Liver (tissue), 9 donors: ENCODE results near the gene CATSPER4. TPM values are rescaled to one million over a fixed set of nuclear protein-coding genes. Genes with fewer than 3 reads are reported as not detected.

Experiments used
- DNase-seq: peaks from one replicate; pipeline ENCODE4 v3.0.0-alpha.2; 2017; ENCODE audit warnings: low spot score
- H3K27ac ChIP-seq, 2 donors: one replicate each; pipeline ENCODE4 v1.7.0; 2013; ENCODE audit warnings: inconsistent platforms in 2 of 2, low read length in 2 of 2, control low read depth in 1 of 2, low read depth in 1 of 2, mild to moderate bottlenecking in 1 of 2
- H3K27me3 ChIP-seq, 4 donors: one replicate each; pipeline versions ENCODE4 v1.6.1 to v1.7.0; 2013; ENCODE audit warnings: low read length in 3 of 4, inconsistent platforms in 1 of 4, mild to moderate bottlenecking in 1 of 4, moderate library complexity in 1 of 4; ENCODE audit not compliant: control insufficient read depth in 4 of 4, insufficient read depth in 4 of 4
- H3K36me3 ChIP-seq, 4 donors: one replicate each; pipeline versions ENCODE4 v1.6.1 to v1.7.0; 2013; ENCODE audit warnings: low read length in 3 of 4, mild to moderate bottlenecking in 3 of 4, low read depth in 1 of 4, moderate library complexity in 1 of 4; ENCODE audit not compliant: control insufficient read depth in 4 of 4, insufficient read depth in 3 of 4
- H3K4me1 ChIP-seq, 4 donors: one replicate each; pipeline versions ENCODE4 v1.6.1 to v1.7.0; 2013; ENCODE audit warnings: low read length in 3 of 4, mild to moderate bottlenecking in 3 of 4, moderate library complexity in 1 of 4; ENCODE audit not compliant: control insufficient read depth in 4 of 4, insufficient read depth in 4 of 4
- H3K4me3 ChIP-seq, 3 donors: one replicate each; pipeline versions ENCODE4 v1.6.1 to v1.7.0; 2013; ENCODE audit warnings: low read length in 3 of 3, control low read depth in 1 of 3, low read depth in 1 of 3, mild to moderate bottlenecking in 1 of 3
- H3K9ac ChIP-seq, 2 donors: one replicate each; pipeline ENCODE4 v1.7.0; 2013; ENCODE audit warnings: low read length in 2 of 2, mild to moderate bottlenecking in 2 of 2, moderate library complexity in 2 of 2, control low read depth in 1 of 2, low read depth in 1 of 2
- H3K9me3 ChIP-seq, 4 donors: one replicate each; pipeline versions ENCODE4 v1.6.1 to v1.7.0; 2013; ENCODE audit warnings: low read length in 3 of 4; ENCODE audit not compliant: control insufficient read depth in 4 of 4
- CTCF ChIP-seq: fragments of 150-350 bp; IDR thresholded peaks from 2 replicates; pipeline ENCODE4 v1.5.1; 2017; ENCODE audit warnings: improper control_type of control experiment, low read depth, low read length; ENCODE audit not compliant: missing input control
- EGR1 ChIP-seq, 2 donors: IDR thresholded peaks; 2 replicates each; pipeline ENCODE4 v1.6.1; 2016 to 2018; ENCODE audit warnings: antibody characterized with exemption in 2 of 2, low read depth in 2 of 2
- FOXA1 ChIP-seq: IDR thresholded peaks from 2 replicates; pipeline ENCODE4 v1.6.1; 2016; ENCODE audit warnings: antibody characterized with exemption
- FOXA2 ChIP-seq: IDR thresholded peaks from 2 replicates; pipeline ENCODE4 v1.6.1; 2016; ENCODE audit warnings: antibody characterized with exemption
- HNF4A ChIP-seq, 2 donors: conservative IDR thresholded peaks; 2 replicates each; pipeline ENCODE4 v1.6.1; 2016; ENCODE audit warnings: antibody characterized with exemption in 2 of 2, mild to moderate bottlenecking in 2 of 2
- HNF4G ChIP-seq: IDR thresholded peaks from 2 replicates; pipeline ENCODE4 v1.6.1; 2016; ENCODE audit warnings: antibody characterized with exemption
- JUND ChIP-seq, 2 donors: IDR thresholded peaks; 2 replicates each; pipeline ENCODE4 v1.6.1; 2016; ENCODE audit warnings: antibody characterized with exemption in 2 of 2
- NR2F2 ChIP-seq: IDR thresholded peaks from 2 replicates; pipeline ENCODE4 v1.6.1; 2016; ENCODE audit warnings: antibody characterized with exemption
- RXRA ChIP-seq, 2 donors: IDR thresholded peaks; 2 replicates each; pipeline ENCODE4 v1.6.1; 2017 to 2018; ENCODE audit warnings: antibody characterized with exemption in 2 of 2, mild to moderate bottlenecking in 1 of 2
- SP1 ChIP-seq: IDR thresholded peaks from 2 replicates; pipeline ENCODE4 v1.6.1; 2018; ENCODE audit warnings: antibody characterized with exemption, mild to moderate bottlenecking
- TAF1 ChIP-seq: conservative IDR thresholded peaks from 2 replicates; pipeline ENCODE4 v1.6.1; 2016; ENCODE audit warnings: antibody characterized with exemption, mild to moderate bottlenecking
- ZBTB33 ChIP-seq: IDR thresholded peaks from 2 replicates; pipeline ENCODE4 v1.6.1; 2016; ENCODE audit warnings: antibody characterized with exemption
- WGBS: extraction: QIAGEN DNeasy Blood & Tissue Kit; methylation state at CpG from one replicate; pipeline ENCODE4 v1.1.7; 2013; 5-methylcytosine and 5-hydroxymethylcytosine counted together
- polyA plus RNA-seq, 2 donors: library from polyadenylated mRNA; stranded (reverse) in 1 of 2; unstranded in 1 of 2; fragments of 200-250 nt in 1 of 2; fragments of >200 nt in 1 of 2; fragmentation: Nextera tagmentation in 1 of 2; extraction: Ambion mirVana in 1 of 2; gene quantifications; one replicate each; pipeline versions ENCODE4 v1.2.1 to v1.2.3, GENCODE V29; 2013 to 2015
- total RNA-seq, 2 donors: library from RNA; depleted of rRNA; stranded (reverse); fragments of >200 nt; gene quantifications; one replicate each; pipeline ENCODE4 v1.2.3, GENCODE V29; 2014
- TF ChIP-seq, protein P1 (sequence below): IDR thresholded peaks from 2 replicates; pipeline ENCODE4 v1.6.1; 2016; ENCODE audit warnings: antibody characterized with exemption, mild to moderate bottlenecking
- TF ChIP-seq, protein P2 (sequence below): IDR thresholded peaks from 2 replicates; pipeline ENCODE4 v1.6.1; 2016; ENCODE audit warnings: antibody characterized with exemption
- donor health status: healthy.
- donor health status: healthy.
- donor health status: healthy.
- donor health status: healthy.
- donor health status: healthy.

CATSPER4 gene
- total and polyA plus RNA-seq, 4 donors = not detected

DNA sequence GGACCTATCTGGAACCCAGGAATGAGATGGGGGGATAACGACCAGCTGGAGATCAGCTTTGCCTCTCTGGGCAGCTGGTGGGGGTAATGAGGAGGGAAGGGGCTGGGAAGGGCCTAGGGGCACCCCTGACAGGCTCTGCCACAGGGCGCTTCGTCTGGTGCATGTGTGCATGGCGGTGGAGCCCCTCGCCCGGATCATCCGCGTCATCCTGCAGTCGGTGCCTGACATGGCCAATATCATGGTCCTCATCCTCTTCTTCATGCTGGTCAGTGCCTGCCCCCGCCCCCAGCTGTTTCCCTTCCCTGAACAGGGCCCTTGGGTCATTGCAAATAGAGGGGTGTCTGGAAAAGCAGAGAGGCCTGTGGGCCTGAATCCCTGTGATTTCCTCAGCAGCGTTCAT, 7.4 kb downstream of the CATSPER4 start:
- no peaks in the 10 kb centered on the region for H3K27me3 ChIP-seq
- no peak for TF ChIP-seq ZBTB33
- no peak for TF ChIP-seq HNF4G
- TF ChIP-seq HNF4A (conservative IDR thresholded peaks at IDR 0.05) = no peak
- TF ChIP-seq EGR1 (IDR thresholded peaks at IDR 0.05; ENCODE audit: low read depth in 2 of 2) = no peak
- TF ChIP-seq FOXA2 = no peak
- no peak overlapping the region for H3K4me3 ChIP-seq
- H3K36me3 ChIP-seq = no peaks in the 10 kb centered on the region
- WGBS = 91% methylated on average over 11 of the region's 11 CpGs
- H3K9ac ChIP-seq = no peak overlapping the region
- no peak for DNase-seq
- H3K4me1 ChIP-seq = no peaks in the 10 kb centered on the region
- no peaks in the 10 kb centered on the region for H3K9me3 ChIP-seq
- H3K27ac ChIP-seq = no peak overlapping the region

- no peak for TF ChIP-seq FOXA1
- TF ChIP-seq EGR1 (IDR thresholded peaks at IDR 0.05; ENCODE audit: low read depth in 2 of 2) = no peak
- H3K27ac ChIP-seq = no peak overlapping the region
- H3K9me3 ChIP-seq = no peaks in the 10 kb centered on the region
- no peaks in the 10 kb centered on the region for H3K36me3 ChIP-seq
- no peaks in the 10 kb centered on the region for H3K4me1 ChIP-seq
- no peak for DNase-seq
- H3K27me3 ChIP-seq = no peaks in the 10 kb centered on the region
- H3K9ac ChIP-seq = no peak overlapping the region
- WGBS = 91% methylated on average over 5 of the region's 5 CpGs
- H3K4me3 ChIP-seq = no peak overlapping the region
Observed at GRCh38 chr1:26200413-26200812, 10.0 kb downstream of the CATSPER4 start.

GRCh38 chr1:26203642-26204318, 13.4 kb downstream of the CATSPER4 start:
- Histone ChIP-seq H3K27me3 (no peaks in the 10 kb centered on the region), H3K27ac (no peak overlapping the region), H3K9me3 (no peaks in the 10 kb centered on the region), H3K4me1 (no peaks in the 10 kb centered on the region), H3K4me3 (no peak overlapping the region), H3K36me3 (no peaks in the 10 kb centered on the region), H3K9ac (no peak overlapping the region)
- DNase-seq = no peak
- no peak for TF ChIP-seq TAF1
- TF ChIP-seq HNF4G = no peak
- TF ChIP-seq JUND (IDR thresholded peaks at IDR 0.05) = no peak
- TF ChIP-seq NR2F2 = no peak
- TF ChIP-seq, protein P1, sequence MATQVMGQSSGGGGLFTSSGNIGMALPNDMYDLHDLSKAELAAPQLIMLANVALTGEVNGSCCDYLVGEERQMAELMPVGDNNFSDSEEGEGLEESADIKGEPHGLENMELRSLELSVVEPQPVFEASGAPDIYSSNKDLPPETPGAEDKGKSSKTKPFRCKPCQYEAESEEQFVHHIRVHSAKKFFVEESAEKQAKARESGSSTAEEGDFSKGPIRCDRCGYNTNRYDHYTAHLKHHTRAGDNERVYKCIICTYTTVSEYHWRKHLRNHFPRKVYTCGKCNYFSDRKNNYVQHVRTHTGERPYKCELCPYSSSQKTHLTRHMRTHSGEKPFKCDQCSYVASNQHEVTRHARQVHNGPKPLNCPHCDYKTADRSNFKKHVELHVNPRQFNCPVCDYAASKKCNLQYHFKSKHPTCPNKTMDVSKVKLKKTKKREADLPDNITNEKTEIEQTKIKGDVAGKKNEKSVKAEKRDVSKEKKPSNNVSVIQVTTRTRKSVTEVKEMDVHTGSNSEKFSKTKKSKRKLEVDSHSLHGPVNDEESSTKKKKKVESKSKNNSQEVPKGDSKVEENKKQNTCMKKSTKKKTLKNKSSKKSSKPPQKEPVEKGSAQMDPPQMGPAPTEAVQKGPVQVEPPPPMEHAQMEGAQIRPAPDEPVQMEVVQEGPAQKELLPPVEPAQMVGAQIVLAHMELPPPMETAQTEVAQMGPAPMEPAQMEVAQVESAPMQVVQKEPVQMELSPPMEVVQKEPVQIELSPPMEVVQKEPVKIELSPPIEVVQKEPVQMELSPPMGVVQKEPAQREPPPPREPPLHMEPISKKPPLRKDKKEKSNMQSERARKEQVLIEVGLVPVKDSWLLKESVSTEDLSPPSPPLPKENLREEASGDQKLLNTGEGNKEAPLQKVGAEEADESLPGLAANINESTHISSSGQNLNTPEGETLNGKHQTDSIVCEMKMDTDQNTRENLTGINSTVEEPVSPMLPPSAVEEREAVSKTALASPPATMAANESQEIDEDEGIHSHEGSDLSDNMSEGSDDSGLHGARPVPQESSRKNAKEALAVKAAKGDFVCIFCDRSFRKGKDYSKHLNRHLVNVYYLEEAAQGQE = no peak
- no peak for TF ChIP-seq RXRA (IDR thresholded peaks at IDR 0.05)
- TF ChIP-seq SP1 = no peak
- TF ChIP-seq, protein P2, sequence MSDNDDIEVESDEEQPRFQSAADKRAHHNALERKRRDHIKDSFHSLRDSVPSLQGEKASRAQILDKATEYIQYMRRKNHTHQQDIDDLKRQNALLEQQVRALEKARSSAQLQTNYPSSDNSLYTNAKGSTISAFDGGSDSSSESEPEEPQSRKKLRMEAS = no peak
- TF ChIP-seq CTCF = no peak
- TF ChIP-seq FOXA2 = no peak
- no peak for TF ChIP-seq EGR1 (IDR thresholded peaks at IDR 0.05; ENCODE audit: low read depth in 2 of 2)
- TF ChIP-seq FOXA1 = no peak
- WGBS = 71% methylated on average over 9 of the region's 9 CpGs
